H1 (cell line): ENCODE measurements around the gene TRAPPC8. TPM values are rescaled to one million over a fixed set of nuclear protein-coding genes. Genes with fewer than 3 reads are reported as not detected.

Source experiments
- CTCF ChIA-PET: fragments of 300-600 bp; sonication (Branson Sonifier 250); formaldehyde crosslinking; loops from one replicate; lab custom pipeline; 2021; ENCODE audit not compliant: partially characterized antibody; lab: Charles Lee
- POLR2A ChIA-PET: fragments of 300-600 bp; sonication (Branson Sonifier 250); formaldehyde crosslinking; loops from one replicate; lab custom pipeline; 2021; ENCODE audit warnings: inconsistent platforms; ENCODE audit not compliant: partially characterized antibody; lab: Charles Lee
- DNase-seq, 2 experiments: peaks; one replicate each; pipeline versions ENCODE4 v3.0.0 to v3.0.0-alpha.2; 2010 to 2022; ENCODE audit warnings: low spot score in 2 of 2, low read depth in 1 of 2, mixed read lengths in 1 of 2
- FAIRE-seq: peaks from 2 replicates; lab custom pipeline; 2011; peaks lifted over from hg19 to GRCh38; lab: Jason Lieb, UNC
- H2AFZ ChIP-seq: 2 replicates; pipeline ENCODE4 v1.8.1; 2012; ENCODE audit warnings: low read length, inconsistent platforms
- H2AK5ac ChIP-seq: 2 replicates; pipeline ENCODE4 v1.6.1; 2013; ENCODE audit warnings: low read depth, low read length
- H2BK120ac ChIP-seq: replicated peaks from 2 replicates; pipeline ENCODE3; 2013; ENCODE audit warnings: low read depth, low read length, inconsistent platforms
- H2BK12ac ChIP-seq: 2 replicates; pipeline ENCODE4 v1.6.1; 2013; ENCODE audit warnings: low read depth, low read length
- H2BK15ac ChIP-seq: 2 replicates; pipeline ENCODE4 v1.6.1; 2013; ENCODE audit warnings: low read length
- H2BK20ac ChIP-seq: 2 replicates; pipeline ENCODE4 v1.6.1; 2013; ENCODE audit warnings: low read length
- H2BK5ac ChIP-seq: 2 replicates; pipeline ENCODE4 v1.6.1; 2013; ENCODE audit warnings: low read depth, low read length
- H3K14ac ChIP-seq: 2 replicates; pipeline ENCODE4 v1.6.1; 2013; ENCODE audit warnings: inconsistent platforms; ENCODE audit not compliant: insufficient read length
- H3K18ac ChIP-seq: 2 replicates; pipeline ENCODE4 v1.6.1; 2013; ENCODE audit warnings: low read length; ENCODE audit errors: extremely low read depth
- H3K23ac ChIP-seq: 2 replicates; pipeline ENCODE4 v1.6.1; 2013; ENCODE audit warnings: inconsistent platforms; ENCODE audit not compliant: insufficient read length
- H3K23me2 ChIP-seq: 2 replicates; pipeline ENCODE4 v1.6.1; 2013; ENCODE audit warnings: low read depth, low read length
- H3K27ac ChIP-seq: 2 replicates; pipeline ENCODE4 v1.6.1; 2011; ENCODE audit warnings: low read depth, low read length, inconsistent platforms
- H3K27me3 ChIP-seq, 4 experiments: replicated peaks in 1 of 4; 1 replicate in 1 of 4; 2 replicates in 3 of 4; pipeline versions ENCODE4 v1.6.1 to v1.8.1; 2011 to 2013; ENCODE audit warnings: low read length in 3 of 4, mild to moderate bottlenecking in 3 of 4, inconsistent platforms in 2 of 4, mixed read lengths in 2 of 4, moderate library complexity in 1 of 4; ENCODE audit not compliant: control insufficient read depth in 3 of 4, insufficient read depth in 3 of 4; ENCODE audit errors: extremely low read depth in 1 of 4
- H3K36me3 ChIP-seq, 4 experiments: 2 replicates each; pipeline versions ENCODE4 v1.6.1 to v1.8.1; 2011 to 2013; ENCODE audit warnings: mild to moderate bottlenecking in 4 of 4, low read length in 3 of 4, moderate library complexity in 2 of 4, control low read depth in 1 of 4, inconsistent platforms in 1 of 4; ENCODE audit not compliant: insufficient read depth in 4 of 4, control insufficient read depth in 2 of 4
- H3K4ac ChIP-seq: replicated peaks from 2 replicates; pipeline ENCODE3; 2013; ENCODE audit warnings: low read length, low read depth, mixed read lengths, inconsistent platforms; ENCODE audit not compliant: insufficient read length
- H3K4me1 ChIP-seq, 4 experiments: replicated peaks in 1 of 4; 1 replicate in 1 of 4; 2 replicates in 3 of 4; pipeline versions ENCODE4 v1.6.1 to v1.8.1; 2011 to 2013; ENCODE audit warnings: low read length in 3 of 4, inconsistent platforms in 2 of 4, mixed read lengths in 1 of 4; ENCODE audit not compliant: insufficient read depth in 4 of 4, control insufficient read depth in 3 of 4
- H3K4me2 ChIP-seq, 2 experiments: 2 replicates each; pipeline versions ENCODE4 v1.6.1 to v1.8.1; 2011 to 2013; ENCODE audit warnings: low read depth in 2 of 2, low read length in 2 of 2, control low read depth in 1 of 2, inconsistent platforms in 1 of 2, mild to moderate bottlenecking in 1 of 2; ENCODE audit not compliant: insufficient read depth in 1 of 2
- H3K4me3 ChIP-seq, 4 experiments: fragments of 200-600, 300-600 bp in 1 of 4; sonication (generic), shearing (Covaris generic), sonication (Bioruptor Twin) in 1 of 4; 2 replicates each; pipeline versions ENCODE4 v1.5.1 to v1.8.1; 2011 to 2016; ENCODE audit warnings: low read length in 4 of 4, low read depth in 3 of 4, control low read depth in 2 of 4, inconsistent platforms in 2 of 4, mild to moderate bottlenecking in 2 of 4, mixed read lengths in 1 of 4, moderate library complexity in 1 of 4; ENCODE audit not compliant: insufficient read depth in 2 of 4; ENCODE audit errors: extremely low read depth in 1 of 4
- H3K56ac ChIP-seq: replicated peaks from 2 replicates; pipeline ENCODE3; 2013; ENCODE audit warnings: low read depth, mild to moderate bottlenecking, mixed read lengths, low read length, inconsistent platforms; ENCODE audit not compliant: insufficient read length
- H3K79me1 ChIP-seq: 2 replicates; pipeline ENCODE4 v1.6.1; 2013; ENCODE audit warnings: low read depth, low read length, control low read depth
- H3K79me2 ChIP-seq, 2 experiments: 2 replicates each; pipeline versions ENCODE4 v1.6.1 to v1.8.1; 2012 to 2013; ENCODE audit warnings: low read length in 2 of 2, mild to moderate bottlenecking in 2 of 2, inconsistent platforms in 1 of 2; ENCODE audit not compliant: insufficient read depth in 2 of 2, control insufficient read depth in 1 of 2
- H3K9ac ChIP-seq, 4 experiments: replicated peaks in 1 of 4; 1 replicate in 1 of 4; 2 replicates in 3 of 4; pipeline versions ENCODE4 v1.6.1 to v1.8.1; 2011 to 2013; ENCODE audit warnings: low read depth in 3 of 4, low read length in 3 of 4, control low read depth in 2 of 4, mild to moderate bottlenecking in 2 of 4, moderate library complexity in 2 of 4, inconsistent platforms in 1 of 4; ENCODE audit errors: extremely low read depth in 1 of 4
- H3K9me3 ChIP-seq, 2 experiments: 2 replicates each; pipeline versions ENCODE4 v1.6.1 to v1.8.1; 2012 to 2013; ENCODE audit warnings: mild to moderate bottlenecking in 2 of 2, moderate library complexity in 2 of 2, control low read depth in 1 of 2, inconsistent platforms in 1 of 2, low read depth in 1 of 2, low read length in 1 of 2, mixed read lengths in 1 of 2; ENCODE audit not compliant: insufficient read depth in 2 of 2
- H4K20me1 ChIP-seq, 2 experiments: replicated peaks in 1 of 2; 2 replicates each; pipeline versions ENCODE3 to v1.8.1; 2011 to 2013; ENCODE audit warnings: inconsistent platforms in 2 of 2, low read length in 2 of 2, mild to moderate bottlenecking in 1 of 2; ENCODE audit not compliant: insufficient read depth in 2 of 2, control insufficient read depth in 1 of 2
- H4K5ac ChIP-seq: 2 replicates; pipeline ENCODE4 v1.6.1; 2013; ENCODE audit warnings: low read length, low read depth, mixed read lengths, inconsistent platforms; ENCODE audit not compliant: insufficient read length
- H4K8ac ChIP-seq: 2 replicates; pipeline ENCODE4 v1.8.0; 2013; ENCODE audit warnings: mild to moderate bottlenecking, moderate library complexity, low read length, inconsistent platforms; ENCODE audit not compliant: insufficient read depth; ENCODE audit errors: extremely low read depth
- H4K91ac ChIP-seq: replicated peaks from 2 replicates; pipeline ENCODE3; 2013; ENCODE audit warnings: low read length, mixed read lengths, inconsistent platforms; ENCODE audit not compliant: insufficient read length
- CBX5 ChIP-seq: fragments of 300-800, 300-1000 bp; sonication (generic); IDR thresholded peaks from 2 replicates; pipeline ENCODE4 v1.7.1; 2016; ENCODE audit warnings: antibody characterized with exemption, low read length, low read depth
- E2F6 ChIP-seq: IDR thresholded peaks from 2 replicates; pipeline ENCODE4 v1.6.1; 2012; ENCODE audit warnings: inconsistent platforms
- JUND ChIP-seq: IDR thresholded peaks from 2 replicates; pipeline ENCODE4 v1.6.1; 2011; ENCODE audit warnings: mild to moderate bottlenecking, improper control_type of control experiment, low read length
- MAX ChIP-seq: IDR thresholded peaks from 2 replicates; pipeline ENCODE4 v1.6.1; 2012; ENCODE audit warnings: inconsistent platforms
- PHF8 ChIP-seq: fragments of 200-600 bp; sonication (generic); conservative IDR thresholded peaks from 2 replicates; pipeline ENCODE4 v1.7.1; 2012; ENCODE audit warnings: low read depth, mild to moderate bottlenecking, inconsistent platforms, low read length, moderate library complexity
- RAD21 ChIP-seq, 2 experiments: IDR thresholded peaks in 1 of 2; conservative IDR thresholded peaks in 1 of 2; 2 replicates each; pipeline ENCODE4 v1.6.1; 2011; ENCODE audit warnings: low read depth in 2 of 2, low read length in 2 of 2, improper control_type of control experiment in 1 of 2, inconsistent platforms in 1 of 2, mild to moderate bottlenecking in 1 of 2, moderate library complexity in 1 of 2
- RFX5 ChIP-seq: IDR thresholded peaks from 2 replicates; pipeline ENCODE4 v1.6.1; 2011; ENCODE audit warnings: low read depth, low read length, improper control_type of control experiment, borderline replicate concordance
- RXRA ChIP-seq: IDR thresholded peaks from 2 replicates; pipeline ENCODE4 v1.6.1; 2011; ENCODE audit warnings: low read depth, mild to moderate bottlenecking, low read length, moderate library complexity; ENCODE audit not compliant: insufficient read depth
- SP4 ChIP-seq: IDR thresholded peaks from 2 replicates; pipeline ENCODE4 v1.6.1; 2012; ENCODE audit warnings: low read length, inconsistent platforms
- SUZ12 ChIP-seq: fragments of 200-600 bp; sonication (generic); IDR thresholded peaks from 2 replicates; pipeline ENCODE4 v1.6.1; 2012; ENCODE audit warnings: mild to moderate bottlenecking, inconsistent platforms, low read length, moderate library complexity, mixed read lengths
- TAF7 ChIP-seq: optimal IDR thresholded peaks from 2 replicates; pipeline ENCODE3; 2011; ENCODE audit warnings: low read depth, mild to moderate bottlenecking, inconsistent platforms, low read length, moderate library complexity, borderline replicate concordance
- TEAD4 ChIP-seq: IDR thresholded peaks from 2 replicates; pipeline ENCODE4 v1.6.1; 2012; ENCODE audit warnings: low read depth, low read length, inconsistent platforms, mixed read lengths
- polyA plus RNA-seq, 7 experiments: library from polyadenylated mRNA; depleted of rRNA in 3 of 7; stranded (reverse) in 5 of 7; unstranded in 2 of 7; fragments of >200 nt in 5 of 7; fragments of 200-250 nt in 2 of 7; gene quantifications; 1 replicate in 5 of 7; 2 replicates in 1 of 7; 4 replicates in 1 of 7; pipeline versions ENCODE4 v1.2.1 to v1.2.3, GENCODE V29; 2011 to 2013; ENCODE audit warnings: missing spikeins in 2 of 7, mixed read lengths in 2 of 7
- total RNA-seq: library from RNA; stranded (reverse); fragmentation: NEBNext Ultra II Directional; extraction: Animal tissue kit (Norgen Biotek cat#: 25700); gene quantifications from 2 replicates; pipeline ENCODE4 v1.2.1, GENCODE V29; 2021

TRAPPC8 gene
- total and polyA plus RNA-seq, 2 of the 8 experiments (the other 6 are each of a cell fraction or from before 2014, with no cell fraction given), result 43.6 to 56.5 TPM

GRCh38 chr18:31795747-31796146 lies 147.2 kb downstream of the TRAPPC8 start (continued):
- no peak for TF ChIP-seq RXRA

GRCh38 chr18:31793531-31793930 lies 149.4 kb downstream of the TRAPPC8 start:
- Histone ChIP-seq H3K4me2 (no peak overlapping the region), H3K36me3 (no peaks in the 10 kb centered on the region), H4K20me1 (no peaks in the 10 kb centered on the region), H2BK20ac (no peak overlapping the region), H3K4ac (no peak overlapping the region), H2AK5ac (no peak overlapping the region), H4K8ac (no peak overlapping the region), H3K9me3 (no peaks in the 10 kb centered on the region), H3K23me2 (no peaks in the 10 kb centered on the region), H3K79me1 (no peaks in the 10 kb centered on the region), H2BK15ac (no peak overlapping the region), H4K91ac (no peak overlapping the region), H3K23ac (no peak overlapping the region), H3K14ac (no peak overlapping the region), H4K5ac (no peak overlapping the region), H3K9ac (no peak overlapping the region), H2BK12ac (no peak overlapping the region), H3K56ac (no peak overlapping the region), H3K27me3 (no peaks in the 10 kb centered on the region; a peak in 1 of 7 replicates), H2AFZ (no peak overlapping the region), H3K79me2 (no peaks in the 10 kb centered on the region), H2BK120ac (no peak overlapping the region), H2BK5ac (no peak overlapping the region), H3K4me1 (no peaks in the 10 kb centered on the region), H3K27ac (no peak overlapping the region), H3K4me3 (no peak overlapping the region), H3K18ac (no peak overlapping the region)
- ChIA-PET POLR2A (interaction anchor here (1.1 kb wide), 2 partner anchors 10 to 31 kb away, joined by 3 read pairs; no protein-coding TSS in a partner anchor), CTCF (interaction anchor here (1.0 to 1.6 kb wide), 3 partner anchors 21 to 236 kb away, joined by 3 to 4 read pairs (median 3); no protein-coding TSS in a partner anchor)
- DNase-seq, result no peak
- no peak for FAIRE-seq
- TF ChIP-seq RFX5 (no peak), JUND (no peak), E2F6 (no peak), SUZ12 (no peak), RXRA (no peak), CBX5 (no peak), TEAD4 (no peak), MAX (no peak), RAD21 (IDR thresholded peaks at IDR 0.05 in 1 of 2, conservative IDR thresholded peaks at IDR 0.05 in 1 of 2; ENCODE audit: low read depth in 2 of 2, low read length in 2 of 2) (no peak), TAF7 (no peak), SP4 (no peak), PHF8 (no peak)
